Nephron (organoid): ENCODE data around the gene NFATC1.

Experiments used
- H3K27ac Mint-ChIP-seq, 3 experiments: 2 replicates each; pipeline ENCODE4 v1.8.0; 2020; ENCODE audit warnings: mixed read lengths in 3 of 3, mild to moderate bottlenecking in 2 of 3, moderate library complexity in 1 of 3
- H3K27me3 Mint-ChIP-seq: 2 replicates; pipeline ENCODE4 v1.8.0; 2021; ENCODE audit warnings: low read depth, mild to moderate bottlenecking, moderate library complexity, mixed read lengths
- H3K36me3 Mint-ChIP-seq: 2 replicates; pipeline ENCODE4 v1.8.0; 2020; ENCODE audit warnings: low read depth, mixed read lengths
- H3K4me1 Mint-ChIP-seq: 2 replicates; pipeline ENCODE4 v1.8.0; 2020; ENCODE audit warnings: mixed read lengths
- H3K4me3 Mint-ChIP-seq, 3 experiments: 2 replicates each; pipeline ENCODE4 v1.8.0; 2020; ENCODE audit warnings: mild to moderate bottlenecking in 3 of 3, mixed read lengths in 3 of 3, moderate library complexity in 2 of 3
- H3K9me3 Mint-ChIP-seq: 2 replicates; pipeline ENCODE4 v1.8.0; 2020; ENCODE audit warnings: mixed read lengths
- CTCF ChIP-seq, 3 experiments: fragments of 200-600 bp; sonication (generic); IDR thresholded peaks; one replicate each; pipeline ENCODE4 v1.5.0; 2021; ENCODE audit warnings: antibody characterized with exemption in 3 of 3; ENCODE audit not compliant: unreplicated experiment in 3 of 3

The NFATC1 gene

GRCh38 chr18:79399275-79400081, 3.7 kb downstream of the NFATC1 start:
- peak overlapping the region; percentile 76 to 84 (median 83) for H3K4me3 Mint-ChIP-seq
- H3K27me3 Mint-ChIP-seq = peaks cover 54% of the 10 kb centered on the region
- no peak overlapping the region for H3K27ac Mint-ChIP-seq
- TF ChIP-seq CTCF (IDR thresholded peaks at IDR 0.05; ENCODE audit: unreplicated experiment in 3 of 3) = no peak
- H3K9me3 Mint-ChIP-seq = no peaks in the 10 kb centered on the region
- H3K4me1 Mint-ChIP-seq = peaks cover 33% of the 10 kb centered on the region
- no peaks in the 10 kb centered on the region for H3K36me3 Mint-ChIP-seq

- Mint-ChIP-seq H3K36me3 (no peaks in the 10 kb centered on the region), H3K27ac (no peak overlapping the region), H3K4me1 (peaks cover 39% of the 10 kb centered on the region), H3K9me3 (no peaks in the 10 kb centered on the region), H3K27me3 (peaks cover 50% of the 10 kb centered on the region), H3K4me3 (no peak overlapping the region)
- TF ChIP-seq CTCF (IDR thresholded peaks at IDR 0.05; ENCODE audit: unreplicated experiment in 3 of 3) = no peak
Observed at GRCh38 chr18:79400091-79400590, 4.4 kb downstream of the NFATC1 start.

- H3K27me3 Mint-ChIP-seq = peaks cover 51% of the 10 kb centered on the region
- peaks cover 44% of the 10 kb centered on the region for H3K4me1 Mint-ChIP-seq
- H3K9me3 Mint-ChIP-seq = no peaks in the 10 kb centered on the region
- TF ChIP-seq CTCF (IDR thresholded peaks at IDR 0.05; ENCODE audit: unreplicated experiment in 3 of 3) = no peak
- peak overlapping the region in 2 of 3 experiments; percentile 58 to 76 for H3K27ac Mint-ChIP-seq
- H3K4me3 Mint-ChIP-seq = peak overlapping the region; percentile 85 to 89 (median 87)
- H3K36me3 Mint-ChIP-seq = no peaks in the 10 kb centered on the region
Observed at GRCh38 chr18:79400591-79401381, 5.1 kb downstream of the NFATC1 start.

GRCh38 chr18:79401494-79402208, 5.9 kb downstream of the NFATC1 start:
- no peaks in the 10 kb centered on the region for H3K9me3 Mint-ChIP-seq

GRCh38 chr18:79402209-79402576, 6.5 kb downstream of the NFATC1 start:
- Mint-ChIP-seq H3K9me3 (no peaks in the 10 kb centered on the region), H3K27ac (peak overlapping the region in 2 of 3 experiments; percentile 13 to 48), H3K4me3 (peak overlapping the region; percentile 34 to 87 (median 74)), H3K27me3 (peaks cover 44% of the 10 kb centered on the region), H3K36me3 (peaks cover 5% of the 10 kb centered on the region), H3K4me1 (peaks cover 52% of the 10 kb centered on the region)
- TF ChIP-seq CTCF (IDR thresholded peaks at IDR 0.05; ENCODE audit: unreplicated experiment in 3 of 3) = no peak

More at GRCh38 chr18:79401494-79402208, 5.9 kb downstream of the NFATC1 start:
- Mint-ChIP-seq H3K4me3 (peak overlapping the region; percentile 85 to 89 (median 87)), H3K4me1 (peaks cover 52% of the 10 kb centered on the region), H3K36me3 (peaks cover 5% of the 10 kb centered on the region), H3K27ac (peak overlapping the region in 2 of 3 experiments; percentile 58 to 76), H3K27me3 (peaks cover 49% of the 10 kb centered on the region)
- no peak for TF ChIP-seq CTCF (IDR thresholded peaks at IDR 0.05; ENCODE audit: unreplicated experiment in 3 of 3)
